HEK293T (cell line): Measurements from ENCODE around the gene PLB1.

ENCODE experiments used
- CTCF ChIA-PET: fragments of 350-600 bp; formaldehyde crosslinking; extraction: SDS; loops from one replicate; lab custom pipeline; 2021; ENCODE audit warnings: antibody characterized with exemption, inconsistent platforms; lab: Yijun Ruan, JAX
- POLR2A ChIA-PET: fragments of 350-600 bp; formaldehyde crosslinking; extraction: SDS; loops from one replicate; lab custom pipeline; 2020; ENCODE audit warnings: antibody characterized with exemption, inconsistent platforms; lab: Yijun Ruan, JAX
- DNase-seq: peaks from one replicate; pipeline ENCODE4 v3.0.0; 2012; ENCODE audit warnings: mixed read lengths; ENCODE audit errors: extremely low spot score
- ARNT ChIP-seq: fragments of 450-650 bp; IDR thresholded peaks from 2 replicates; pipeline ENCODE4 v1.6.1; 2017; ENCODE audit warnings: mild to moderate bottlenecking
- BHLHE40 ChIP-seq: fragments of 450-650 bp; IDR thresholded peaks from 2 replicates; pipeline ENCODE4 v1.6.1; 2016; ENCODE audit warnings: mild to moderate bottlenecking, moderate library complexity, borderline replicate concordance
- CTBP1 ChIP-seq: fragments of 450-650 bp; IDR thresholded peaks from 2 replicates; pipeline ENCODE4 v1.6.1; 2016; ENCODE audit warnings: borderline replicate concordance
- ELF4 ChIP-seq: fragments of 450-650 bp; IDR thresholded peaks from 2 replicates; pipeline ENCODE4 v1.6.1; 2017; ENCODE audit warnings: antibody characterized with exemption
- FOXA1 ChIP-seq: fragments of 450-650 bp; IDR thresholded peaks from 2 replicates; pipeline ENCODE4 v1.6.1; 2016; ENCODE audit warnings: mild to moderate bottlenecking
- FOXK2 ChIP-seq: fragments of 450-650 bp; IDR thresholded peaks from 2 replicates; pipeline ENCODE4 v1.6.1; 2016; ENCODE audit warnings: mild to moderate bottlenecking
- FOXM1 ChIP-seq: fragments of 450-650 bp; IDR thresholded peaks from 2 replicates; pipeline ENCODE4 v1.6.1; 2017; ENCODE audit warnings: mild to moderate bottlenecking, borderline replicate concordance
- HDGF ChIP-seq: fragments of 450-650 bp; IDR thresholded peaks from 2 replicates; pipeline ENCODE4 v1.6.1; 2017; ENCODE audit warnings: antibody characterized with exemption, borderline replicate concordance
- L3MBTL2 ChIP-seq: fragments of 450-650 bp; conservative IDR thresholded peaks from 2 replicates; pipeline ENCODE4 v1.6.1; 2016; ENCODE audit warnings: mild to moderate bottlenecking
- LEF1 ChIP-seq: fragments of 450-650 bp; IDR thresholded peaks from 2 replicates; pipeline ENCODE4 v1.6.1; 2017; ENCODE audit warnings: mild to moderate bottlenecking, borderline replicate concordance
- NFRKB ChIP-seq: fragments of 450-650 bp; IDR thresholded peaks from 2 replicates; pipeline ENCODE4 v1.6.1; 2016; ENCODE audit warnings: mild to moderate bottlenecking, moderate library complexity
- PKNOX1 ChIP-seq: fragments of 450-650 bp; IDR thresholded peaks from 2 replicates; pipeline ENCODE4 v1.6.1; 2016
- SP1 ChIP-seq: fragments of 450-650 bp; IDR thresholded peaks from 2 replicates; pipeline ENCODE4 v1.6.1; 2017
- SUZ12 ChIP-seq: fragments of 450-650 bp; IDR thresholded peaks from 2 replicates; pipeline ENCODE4 v1.6.1; 2016; ENCODE audit warnings: mild to moderate bottlenecking
- TARDBP ChIP-seq: fragments of 450-650 bp; IDR thresholded peaks from 2 replicates; pipeline ENCODE4 v1.6.1; 2016
- ZNF384 ChIP-seq: fragments of 450-650 bp; IDR thresholded peaks from 2 replicates; pipeline ENCODE4 v1.6.1; 2016

The PLB1 gene

GRCh38 chr2:28600181-28600580 is 104.3 kb downstream of the PLB1 start:
- CTCF ChIA-PET, result no interaction called here
- no peak for TF ChIP-seq NFRKB
- TF ChIP-seq FOXM1, result no peak
- no peak for TF ChIP-seq ELF4
- TF ChIP-seq FOXK2, result no peak
- no peak for TF ChIP-seq HDGF
- TF ChIP-seq BHLHE40, result no peak
- no peak for TF ChIP-seq SUZ12
- TF ChIP-seq SP1, result no peak
- no peak for TF ChIP-seq PKNOX1
- TF ChIP-seq TARDBP, result no peak
- no peak for TF ChIP-seq ARNT
- no peak for TF ChIP-seq ZNF384
- no peak for TF ChIP-seq L3MBTL2
- no peak for DNase-seq
- POLR2A ChIA-PET, result no interaction called here

GRCh38 chr2:28601616-28602015 is 105.8 kb downstream of the PLB1 start:
- TF ChIP-seq CTBP1 (no peak), SUZ12 (no peak), FOXK2 (no peak), TARDBP (no peak), FOXM1 (no peak), ZNF384 (no peak), PKNOX1 (no peak), BHLHE40 (no peak), HDGF (no peak), ELF4 (no peak), ARNT (no peak), L3MBTL2 (no peak), NFRKB (no peak), LEF1 (no peak), SP1 (no peak)
- ChIA-PET CTCF (interaction anchor here (0.5 to 0.7 kb wide), 2 partner anchors 16 to 146 kb away, joined by 3 read pairs; no protein-coding TSS in a partner anchor), POLR2A (no interaction called here)
- DNase-seq, result no peak

- no peak for DNase-seq
- no peak for TF ChIP-seq HDGF
- no peak for TF ChIP-seq ZNF384
- no peak for TF ChIP-seq FOXK2
- TF ChIP-seq NFRKB, result no peak
- no peak for TF ChIP-seq BHLHE40
- TF ChIP-seq SP1, result no peak
- no peak for TF ChIP-seq L3MBTL2
- no peak for TF ChIP-seq ARNT
- no peak for TF ChIP-seq TARDBP
- TF ChIP-seq ELF4, result no peak
- no peak for TF ChIP-seq FOXM1
- no peak for TF ChIP-seq LEF1
- TF ChIP-seq SUZ12, result no peak
- no peak for TF ChIP-seq FOXA1
- ChIA-PET POLR2A (no interaction called here), CTCF (interaction anchor here (0.5 to 0.7 kb wide), 2 partner anchors 15 to 146 kb away, joined by 3 read pairs; no protein-coding TSS in a partner anchor)
These were observed 106.3 kb downstream of the PLB1 start for GRCh38 chr2:28602136-28602660.

- CTCF ChIA-PET, result no interaction called here
These were observed 107.1 kb downstream of the PLB1 start for GRCh38 chr2:28602751-28603639.

GRCh38 chr2:28603821-28604220 is 108.0 kb downstream of the PLB1 start:
- CTCF ChIA-PET, result no interaction called here
- TF ChIP-seq ARNT (no peak), FOXK2 (no peak), HDGF (no peak), PKNOX1 (no peak)
- POLR2A ChIA-PET, result no interaction called here

More at GRCh38 chr2:28602751-28603639, 107.1 kb downstream of the PLB1 start:
- TF ChIP-seq NFRKB (no peak), FOXM1 (no peak), TARDBP (no peak), SP1 (no peak), LEF1 (no peak), ZNF384 (no peak), HDGF (no peak), L3MBTL2 (no peak), PKNOX1 (no peak), ELF4 (no peak), SUZ12 (no peak), BHLHE40 (no peak), FOXK2 (no peak)
- POLR2A ChIA-PET, result no interaction called here
- no peak for DNase-seq

More at GRCh38 chr2:28603821-28604220, 108.0 kb downstream of the PLB1 start:
- DNase-seq, result no peak
